ENCODE measurements around the gene GPC6.

Gene GPC6

GRCh38 chr13:93777504-93777903 lies 550.9 kb downstream of the GPC6 start:
- no peak for DNase-seq (ENCODE audit: low spot score)

GRCh38 chr13:93778548-93778947 lies 551.9 kb downstream of the GPC6 start:
- DNase-seq (ENCODE audit: low spot score): no peak

- no peak for DNase-seq (ENCODE audit: low spot score)
These were observed 557.6 kb downstream of the GPC6 start for GRCh38 chr13:93784191-93784590.

- no peak for DNase-seq (ENCODE audit: low spot score)
These were observed 560.4 kb downstream of the GPC6 start for GRCh38 chr13:93786846-93787489.

GRCh38 chr13:93788456-93788855 lies 561.8 kb downstream of the GPC6 start:
- DNase-seq (ENCODE audit: low spot score): no peak

- DNase-seq (ENCODE audit: low spot score): no peak
These were observed 562.5 kb downstream of the GPC6 start for GRCh38 chr13:93789058-93789457.

GRCh38 chr13:93794197-93794885 lies 567.7 kb downstream of the GPC6 start:
- no peak for DNase-seq (ENCODE audit: low spot score)

GRCh38 chr13:93797463-93797862 lies 570.9 kb downstream of the GPC6 start:
- DNase-seq (ENCODE audit: low spot score): no peak

- DNase-seq (ENCODE audit: low spot score): no peak
These were observed 573.7 kb downstream of the GPC6 start for GRCh38 chr13:93800342-93800741.

- no peak for DNase-seq (ENCODE audit: low spot score)
These were observed 579.1 kb downstream of the GPC6 start for GRCh38 chr13:93805736-93806135.

GRCh38 chr13:93806861-93807260 lies 580.3 kb downstream of the GPC6 start:
- DNase-seq (ENCODE audit: low spot score): no peak

GRCh38 chr13:93810264-93810663 lies 583.7 kb downstream of the GPC6 start:
- DNase-seq (ENCODE audit: low spot score): no peak

GRCh38 chr13:93811071-93811737 lies 584.6 kb downstream of the GPC6 start:
- DNase-seq (ENCODE audit: low spot score): no peak

- DNase-seq (ENCODE audit: low spot score): no peak
These were observed 585.1 kb downstream of the GPC6 start for GRCh38 chr13:93811738-93812112.

GRCh38 chr13:93814658-93815057 lies 588.1 kb downstream of the GPC6 start:
- no peak for DNase-seq (ENCODE audit: low spot score)

GRCh38 chr13:93818345-93818744 lies 591.7 kb downstream of the GPC6 start:
- DNase-seq (ENCODE audit: low spot score): no peak

GRCh38 chr13:93819331-93819890 lies 592.8 kb downstream of the GPC6 start:
- no peak for DNase-seq (ENCODE audit: low spot score)

GRCh38 chr13:93824286-93824685 lies 597.7 kb downstream of the GPC6 start:
- no peak for DNase-seq (ENCODE audit: low spot score)

- no peak for DNase-seq (ENCODE audit: low spot score)
These were observed 607.4 kb downstream of the GPC6 start for GRCh38 chr13:93834051-93834450.

- DNase-seq (ENCODE audit: low spot score): no peak
These were observed 616.5 kb downstream of the GPC6 start for GRCh38 chr13:93843082-93843481.

GRCh38 chr13:93847162-93847561 lies 620.6 kb downstream of the GPC6 start:
- DNase-seq (ENCODE audit: low spot score): no peak

- DNase-seq (ENCODE audit: low spot score): no peak
These were observed 621.6 kb downstream of the GPC6 start for GRCh38 chr13:93848247-93848646.

GRCh38 chr13:93851236-93851635 lies 624.6 kb downstream of the GPC6 start:
- no peak for DNase-seq (ENCODE audit: low spot score)

All from left forelimb (tissue), 1 donor.